ENCODE measurements around the gene ROR1.

Gene ROR1

DNA sequence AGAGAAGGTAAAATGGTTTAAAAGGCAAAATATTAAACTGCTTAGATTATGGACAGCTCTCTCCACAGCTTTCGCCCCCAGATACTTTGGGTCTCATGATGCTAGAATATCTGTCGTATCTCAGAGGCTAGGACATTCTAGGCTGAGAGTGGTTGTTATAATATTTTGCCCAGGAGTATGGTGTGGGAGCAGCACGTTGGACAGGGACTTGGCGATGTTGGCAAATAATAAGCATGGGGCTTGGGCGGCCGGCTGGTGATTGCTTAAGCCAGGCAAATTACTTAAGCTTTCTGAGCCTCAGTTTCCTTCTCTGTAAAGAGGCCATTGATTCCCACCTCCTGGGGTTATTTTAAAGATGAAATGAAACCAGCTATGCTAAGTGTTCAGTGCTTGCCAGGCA lies 133.2 kb downstream of the ROR1 start:
- TF ChIP-seq, protein P1, sequence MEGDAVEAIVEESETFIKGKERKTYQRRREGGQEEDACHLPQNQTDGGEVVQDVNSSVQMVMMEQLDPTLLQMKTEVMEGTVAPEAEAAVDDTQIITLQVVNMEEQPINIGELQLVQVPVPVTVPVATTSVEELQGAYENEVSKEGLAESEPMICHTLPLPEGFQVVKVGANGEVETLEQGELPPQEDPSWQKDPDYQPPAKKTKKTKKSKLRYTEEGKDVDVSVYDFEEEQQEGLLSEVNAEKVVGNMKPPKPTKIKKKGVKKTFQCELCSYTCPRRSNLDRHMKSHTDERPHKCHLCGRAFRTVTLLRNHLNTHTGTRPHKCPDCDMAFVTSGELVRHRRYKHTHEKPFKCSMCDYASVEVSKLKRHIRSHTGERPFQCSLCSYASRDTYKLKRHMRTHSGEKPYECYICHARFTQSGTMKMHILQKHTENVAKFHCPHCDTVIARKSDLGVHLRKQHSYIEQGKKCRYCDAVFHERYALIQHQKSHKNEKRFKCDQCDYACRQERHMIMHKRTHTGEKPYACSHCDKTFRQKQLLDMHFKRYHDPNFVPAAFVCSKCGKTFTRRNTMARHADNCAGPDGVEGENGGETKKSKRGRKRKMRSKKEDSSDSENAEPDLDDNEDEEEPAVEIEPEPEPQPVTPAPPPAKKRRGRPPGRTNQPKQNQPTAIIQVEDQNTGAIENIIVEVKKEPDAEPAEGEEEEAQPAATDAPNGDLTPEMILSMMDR (IDR thresholded peaks at IDR 0.05; ENCODE audit: poor library complexity, severe bottlenecking), result no peak
- H3K27ac ChIP-seq (ENCODE audit: poor library complexity, severe bottlenecking), result no peak overlapping the region

DNA sequence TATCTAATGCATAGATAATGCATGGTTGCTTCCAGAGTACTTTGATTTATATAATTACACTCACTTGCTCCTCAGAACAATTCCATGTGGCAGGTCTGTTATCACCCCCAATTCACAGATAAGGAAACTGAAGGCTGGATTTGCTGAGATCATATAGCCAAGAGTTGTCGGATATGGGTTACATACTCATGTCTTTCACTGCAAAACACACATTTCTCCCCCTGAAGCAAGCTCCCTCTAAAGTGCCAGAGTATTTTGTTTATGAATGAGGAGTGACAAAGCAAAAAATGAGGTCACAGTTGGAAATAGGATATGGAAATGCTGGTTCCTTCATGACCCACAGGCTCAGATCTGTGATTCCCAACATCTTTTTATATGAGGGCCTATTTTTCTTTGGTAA lies 134.2 kb downstream of the ROR1 start:
- TF ChIP-seq, protein P1 (IDR thresholded peaks at IDR 0.05; ENCODE audit: poor library complexity, severe bottlenecking), result no peak
- H3K36me3 ChIP-seq (ENCODE audit: low read depth), result no peaks in the 10 kb centered on the region
- H3K4me3 ChIP-seq (ENCODE audit: severe bottlenecking), result no peak overlapping the region
- ATAC-seq (ENCODE audit: low read depth) (no peak), DNase-seq (ENCODE audit: low spot score) (no peak)
- no peaks in the 10 kb centered on the region for H3K9me3 ChIP-seq (ENCODE audit: severe bottlenecking)
- no peaks in the 10 kb centered on the region for H3K27me3 ChIP-seq (ENCODE audit: insufficient read depth, poor library complexity, severe bottlenecking)
- no peak overlapping the region for H3K27ac ChIP-seq (ENCODE audit: poor library complexity, severe bottlenecking)
- no peaks in the 10 kb centered on the region for H3K4me1 ChIP-seq (ENCODE audit: insufficient read depth, poor library complexity, severe bottlenecking)

More for the DNA sequence above, 133.2 kb downstream of the ROR1 start:
- Histone ChIP-seq H3K36me3 (ENCODE audit: low read depth) (no peaks in the 10 kb centered on the region), H3K4me1 (ENCODE audit: insufficient read depth, poor library complexity, severe bottlenecking) (no peaks in the 10 kb centered on the region), H3K9me3 (ENCODE audit: severe bottlenecking) (no peaks in the 10 kb centered on the region), H3K4me3 (ENCODE audit: severe bottlenecking) (no peak overlapping the region), H3K27me3 (ENCODE audit: insufficient read depth, poor library complexity, severe bottlenecking) (no peaks in the 10 kb centered on the region)
- ATAC-seq (ENCODE audit: low read depth) (no peak), DNase-seq (ENCODE audit: low spot score) (no peak)

DNA sequence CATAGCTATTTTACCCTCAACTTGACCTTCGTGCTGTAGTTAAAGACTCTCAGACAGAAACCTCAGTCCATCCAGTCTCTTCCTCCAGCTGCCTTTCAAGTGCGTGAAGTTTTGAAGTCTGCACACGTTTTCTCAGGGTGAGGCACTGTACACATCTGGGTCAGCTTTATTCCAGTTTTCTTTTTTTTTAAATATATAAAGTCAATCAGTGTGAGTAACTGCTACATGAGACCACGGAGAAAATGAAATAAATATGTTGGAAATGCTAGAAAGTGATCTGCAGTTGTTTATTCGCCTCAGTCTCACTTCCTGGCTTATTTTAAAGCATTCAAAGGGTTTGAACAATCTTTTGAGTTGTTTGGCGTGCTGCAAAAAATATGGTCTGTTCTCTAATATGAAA lies 135.7 kb downstream of the ROR1 start:
- no peaks in the 10 kb centered on the region for H3K27me3 ChIP-seq (ENCODE audit: insufficient read depth, poor library complexity, severe bottlenecking)
- no peaks in the 10 kb centered on the region for H3K36me3 ChIP-seq (ENCODE audit: low read depth)
- no peak for DNase-seq (ENCODE audit: low spot score)
- no peak for ATAC-seq (ENCODE audit: low read depth)
- no peak overlapping the region for H3K4me3 ChIP-seq (ENCODE audit: severe bottlenecking)
- no peak overlapping the region for H3K27ac ChIP-seq (ENCODE audit: poor library complexity, severe bottlenecking)
- H3K4me1 ChIP-seq (ENCODE audit: insufficient read depth, poor library complexity, severe bottlenecking), result no peaks in the 10 kb centered on the region
- no peaks in the 10 kb centered on the region for H3K9me3 ChIP-seq (ENCODE audit: severe bottlenecking)
- TF ChIP-seq, protein P1 (IDR thresholded peaks at IDR 0.05; ENCODE audit: poor library complexity, severe bottlenecking), result no peak

- Histone ChIP-seq H3K9me3 (ENCODE audit: severe bottlenecking) (no peaks in the 10 kb centered on the region), H3K4me1 (ENCODE audit: insufficient read depth, poor library complexity, severe bottlenecking) (no peaks in the 10 kb centered on the region), H3K4me3 (ENCODE audit: severe bottlenecking) (no peak overlapping the region), H3K36me3 (ENCODE audit: low read depth) (no peaks in the 10 kb centered on the region), H3K27me3 (ENCODE audit: insufficient read depth, poor library complexity, severe bottlenecking) (no peaks in the 10 kb centered on the region), H3K27ac (ENCODE audit: poor library complexity, severe bottlenecking) (no peak overlapping the region)
- no peak for ATAC-seq (ENCODE audit: low read depth)
- TF ChIP-seq, protein P1 (IDR thresholded peaks at IDR 0.05; ENCODE audit: poor library complexity, severe bottlenecking), result no peak
- no peak for DNase-seq (ENCODE audit: low spot score)
Observed at GRCh38 chr1:63911049-63911448, 137.2 kb downstream of the ROR1 start.

DNA sequence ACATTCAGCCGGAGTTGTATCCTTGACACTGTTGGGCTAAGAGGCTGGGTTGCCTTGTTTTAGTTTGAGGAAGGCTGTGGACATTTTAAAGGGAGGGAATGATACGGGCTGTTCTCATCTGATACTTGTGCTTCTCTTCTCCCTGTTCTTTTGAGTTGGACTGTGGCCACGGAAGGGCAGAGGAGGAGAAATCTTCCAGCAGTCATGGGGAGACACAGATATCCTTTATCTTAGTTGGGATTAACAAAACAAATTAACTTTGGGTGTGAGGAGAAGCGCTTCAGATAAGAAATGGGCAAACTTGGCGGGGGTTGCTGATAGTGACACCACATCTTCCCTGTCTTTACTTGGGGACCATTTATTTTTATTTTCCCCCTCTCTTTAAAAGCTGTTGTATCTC lies 138.8 kb downstream of the ROR1 start:
- DNase-seq (ENCODE audit: low spot score), result no peak
- no peaks in the 10 kb centered on the region for H3K36me3 ChIP-seq (ENCODE audit: low read depth)
- TF ChIP-seq, protein P1 (IDR thresholded peaks at IDR 0.05; ENCODE audit: poor library complexity, severe bottlenecking), result no peak
- no peak for ATAC-seq (ENCODE audit: low read depth)
- H3K4me1 ChIP-seq (ENCODE audit: insufficient read depth, poor library complexity, severe bottlenecking), result no peaks in the 10 kb centered on the region
- H3K4me3 ChIP-seq (ENCODE audit: severe bottlenecking), result no peak overlapping the region
- H3K27ac ChIP-seq (ENCODE audit: poor library complexity, severe bottlenecking), result no peak overlapping the region
- H3K27me3 ChIP-seq (ENCODE audit: insufficient read depth, poor library complexity, severe bottlenecking), result no peaks in the 10 kb centered on the region
- no peaks in the 10 kb centered on the region for H3K9me3 ChIP-seq (ENCODE audit: severe bottlenecking)

All from RWPE2 (cell line).